Retina (tissue), 1 donor: ENCODE results near the gene ZNF189.
A peak's percentile ranks its signal among the peaks of the same experiment; 100 is the strongest.

Source experiments
- DNase-seq: peaks from one replicate; pipeline ENCODE4 v3.0.0-alpha.2; 2016

The ZNF189 gene

GRCh38 chr9:101455656-101456240 is 57.1 kb downstream of the ZNF189 start:
- DNase-seq: no peak

- DNase-seq: no peak
These were observed 58.4 kb downstream of the ZNF189 start for GRCh38 chr9:101457003-101457402.

- DNase-seq: peak; percentile 28
These were observed 60.4 kb downstream of the ZNF189 start for GRCh38 chr9:101458963-101459631.
